H1 (cell line): Measurements from ENCODE around the gene ARPC2. TPM values are rescaled to one million over a fixed set of nuclear protein-coding genes. Genes with fewer than 3 reads are reported as not detected.

Source experiments
- CTCF ChIA-PET: fragments of 300-600 bp; sonication (Branson Sonifier 250); formaldehyde crosslinking; loops from one replicate; lab custom pipeline; 2021; ENCODE audit not compliant: partially characterized antibody; lab: Charles Lee
- POLR2A ChIA-PET: fragments of 300-600 bp; sonication (Branson Sonifier 250); formaldehyde crosslinking; loops from one replicate; lab custom pipeline; 2021; ENCODE audit warnings: inconsistent platforms; ENCODE audit not compliant: partially characterized antibody; lab: Charles Lee
- DNase-seq, 2 experiments: peaks; one replicate each; pipeline versions ENCODE4 v3.0.0 to v3.0.0-alpha.2; 2010 to 2022; ENCODE audit warnings: low spot score in 2 of 2, low read depth in 1 of 2, mixed read lengths in 1 of 2
- FAIRE-seq: peaks from 2 replicates; lab custom pipeline; 2011; peaks lifted over from hg19 to GRCh38; lab: Jason Lieb, UNC
- H2AFZ ChIP-seq: 2 replicates; pipeline ENCODE4 v1.8.1; 2012; ENCODE audit warnings: low read length, inconsistent platforms
- H2AK5ac ChIP-seq: 2 replicates; pipeline ENCODE4 v1.6.1; 2013; ENCODE audit warnings: low read depth, low read length
- H2BK120ac ChIP-seq: replicated peaks from 2 replicates; pipeline ENCODE3; 2013; ENCODE audit warnings: low read depth, low read length, inconsistent platforms
- H2BK12ac ChIP-seq: 2 replicates; pipeline ENCODE4 v1.6.1; 2013; ENCODE audit warnings: low read depth, low read length
- H2BK15ac ChIP-seq: 2 replicates; pipeline ENCODE4 v1.6.1; 2013; ENCODE audit warnings: low read length
- H2BK20ac ChIP-seq: 2 replicates; pipeline ENCODE4 v1.6.1; 2013; ENCODE audit warnings: low read length
- H2BK5ac ChIP-seq: 2 replicates; pipeline ENCODE4 v1.6.1; 2013; ENCODE audit warnings: low read depth, low read length
- H3K14ac ChIP-seq: 2 replicates; pipeline ENCODE4 v1.6.1; 2013; ENCODE audit warnings: inconsistent platforms; ENCODE audit not compliant: insufficient read length
- H3K18ac ChIP-seq: 2 replicates; pipeline ENCODE4 v1.6.1; 2013; ENCODE audit warnings: low read length; ENCODE audit errors: extremely low read depth
- H3K23ac ChIP-seq: 2 replicates; pipeline ENCODE4 v1.6.1; 2013; ENCODE audit warnings: inconsistent platforms; ENCODE audit not compliant: insufficient read length
- H3K23me2 ChIP-seq: 2 replicates; pipeline ENCODE4 v1.6.1; 2013; ENCODE audit warnings: low read depth, low read length
- H3K27ac ChIP-seq: 2 replicates; pipeline ENCODE4 v1.6.1; 2011; ENCODE audit warnings: low read depth, low read length, inconsistent platforms
- H3K27me3 ChIP-seq, 4 experiments: replicated peaks in 1 of 4; 1 replicate in 1 of 4; 2 replicates in 3 of 4; pipeline versions ENCODE4 v1.6.1 to v1.8.1; 2011 to 2013; ENCODE audit warnings: low read length in 3 of 4, mild to moderate bottlenecking in 3 of 4, inconsistent platforms in 2 of 4, mixed read lengths in 2 of 4, moderate library complexity in 1 of 4; ENCODE audit not compliant: control insufficient read depth in 3 of 4, insufficient read depth in 3 of 4; ENCODE audit errors: extremely low read depth in 1 of 4
- H3K36me3 ChIP-seq, 4 experiments: 2 replicates each; pipeline versions ENCODE4 v1.6.1 to v1.8.1; 2011 to 2013; ENCODE audit warnings: mild to moderate bottlenecking in 4 of 4, low read length in 3 of 4, moderate library complexity in 2 of 4, control low read depth in 1 of 4, inconsistent platforms in 1 of 4; ENCODE audit not compliant: insufficient read depth in 4 of 4, control insufficient read depth in 2 of 4
- H3K4ac ChIP-seq: replicated peaks from 2 replicates; pipeline ENCODE3; 2013; ENCODE audit warnings: low read length, low read depth, mixed read lengths, inconsistent platforms; ENCODE audit not compliant: insufficient read length
- H3K4me1 ChIP-seq, 4 experiments: replicated peaks in 1 of 4; 1 replicate in 1 of 4; 2 replicates in 3 of 4; pipeline versions ENCODE4 v1.6.1 to v1.8.1; 2011 to 2013; ENCODE audit warnings: low read length in 3 of 4, inconsistent platforms in 2 of 4, mixed read lengths in 1 of 4; ENCODE audit not compliant: insufficient read depth in 4 of 4, control insufficient read depth in 3 of 4
- H3K4me2 ChIP-seq, 2 experiments: 2 replicates each; pipeline versions ENCODE4 v1.6.1 to v1.8.1; 2011 to 2013; ENCODE audit warnings: low read depth in 2 of 2, low read length in 2 of 2, control low read depth in 1 of 2, inconsistent platforms in 1 of 2, mild to moderate bottlenecking in 1 of 2; ENCODE audit not compliant: insufficient read depth in 1 of 2
- H3K4me3 ChIP-seq, 4 experiments: fragments of 200-600, 300-600 bp in 1 of 4; sonication (generic), shearing (Covaris generic), sonication (Bioruptor Twin) in 1 of 4; 2 replicates each; pipeline versions ENCODE4 v1.5.1 to v1.8.1; 2011 to 2016; ENCODE audit warnings: low read length in 4 of 4, low read depth in 3 of 4, control low read depth in 2 of 4, inconsistent platforms in 2 of 4, mild to moderate bottlenecking in 2 of 4, mixed read lengths in 1 of 4, moderate library complexity in 1 of 4; ENCODE audit not compliant: insufficient read depth in 2 of 4; ENCODE audit errors: extremely low read depth in 1 of 4
- H3K56ac ChIP-seq: replicated peaks from 2 replicates; pipeline ENCODE3; 2013; ENCODE audit warnings: low read depth, mild to moderate bottlenecking, mixed read lengths, low read length, inconsistent platforms; ENCODE audit not compliant: insufficient read length
- H3K79me1 ChIP-seq: 2 replicates; pipeline ENCODE4 v1.6.1; 2013; ENCODE audit warnings: low read depth, low read length, control low read depth
- H3K79me2 ChIP-seq, 2 experiments: 2 replicates each; pipeline versions ENCODE4 v1.6.1 to v1.8.1; 2012 to 2013; ENCODE audit warnings: low read length in 2 of 2, mild to moderate bottlenecking in 2 of 2, inconsistent platforms in 1 of 2; ENCODE audit not compliant: insufficient read depth in 2 of 2, control insufficient read depth in 1 of 2
- H3K9ac ChIP-seq, 4 experiments: replicated peaks in 1 of 4; 1 replicate in 1 of 4; 2 replicates in 3 of 4; pipeline versions ENCODE4 v1.6.1 to v1.8.1; 2011 to 2013; ENCODE audit warnings: low read depth in 3 of 4, low read length in 3 of 4, control low read depth in 2 of 4, mild to moderate bottlenecking in 2 of 4, moderate library complexity in 2 of 4, inconsistent platforms in 1 of 4; ENCODE audit errors: extremely low read depth in 1 of 4
- H3K9me3 ChIP-seq, 2 experiments: 2 replicates each; pipeline versions ENCODE4 v1.6.1 to v1.8.1; 2012 to 2013; ENCODE audit warnings: mild to moderate bottlenecking in 2 of 2, moderate library complexity in 2 of 2, control low read depth in 1 of 2, inconsistent platforms in 1 of 2, low read depth in 1 of 2, low read length in 1 of 2, mixed read lengths in 1 of 2; ENCODE audit not compliant: insufficient read depth in 2 of 2
- H4K20me1 ChIP-seq, 2 experiments: replicated peaks in 1 of 2; 2 replicates each; pipeline versions ENCODE3 to v1.8.1; 2011 to 2013; ENCODE audit warnings: inconsistent platforms in 2 of 2, low read length in 2 of 2, mild to moderate bottlenecking in 1 of 2; ENCODE audit not compliant: insufficient read depth in 2 of 2, control insufficient read depth in 1 of 2
- H4K5ac ChIP-seq: 2 replicates; pipeline ENCODE4 v1.6.1; 2013; ENCODE audit warnings: low read length, low read depth, mixed read lengths, inconsistent platforms; ENCODE audit not compliant: insufficient read length
- H4K8ac ChIP-seq: 2 replicates; pipeline ENCODE4 v1.8.0; 2013; ENCODE audit warnings: mild to moderate bottlenecking, moderate library complexity, low read length, inconsistent platforms; ENCODE audit not compliant: insufficient read depth; ENCODE audit errors: extremely low read depth
- H4K91ac ChIP-seq: replicated peaks from 2 replicates; pipeline ENCODE3; 2013; ENCODE audit warnings: low read length, mixed read lengths, inconsistent platforms; ENCODE audit not compliant: insufficient read length
- CBX8 ChIP-seq: fragments of 300-800, 300-1000 bp; sonication (generic); IDR thresholded peaks from 2 replicates; pipeline ENCODE4 v1.7.1; 2016; ENCODE audit warnings: low read depth, low read length, borderline replicate concordance
- E2F6 ChIP-seq: IDR thresholded peaks from 2 replicates; pipeline ENCODE4 v1.6.1; 2012; ENCODE audit warnings: inconsistent platforms
- EP300 ChIP-seq, 2 experiments: IDR thresholded peaks; 1 replicate in 1 of 2; 2 replicates in 1 of 2; pipeline ENCODE4 v1.6.1; 2011 to 2012; ENCODE audit warnings: low read depth in 2 of 2, low read length in 2 of 2, mild to moderate bottlenecking in 2 of 2, borderline replicate concordance in 1 of 2, inconsistent platforms in 1 of 2, moderate library complexity in 1 of 2
- MAFK ChIP-seq: IDR thresholded peaks from 2 replicates; pipeline ENCODE4 v1.6.1; 2012; ENCODE audit warnings: low read depth, mild to moderate bottlenecking, improper control_type of control experiment, low read length
- MAX ChIP-seq: IDR thresholded peaks from 2 replicates; pipeline ENCODE4 v1.6.1; 2012; ENCODE audit warnings: inconsistent platforms
- PHF8 ChIP-seq: fragments of 200-600 bp; sonication (generic); conservative IDR thresholded peaks from 2 replicates; pipeline ENCODE4 v1.7.1; 2012; ENCODE audit warnings: low read depth, mild to moderate bottlenecking, inconsistent platforms, low read length, moderate library complexity
- POLR2A ChIP-seq, 2 experiments: IDR thresholded peaks; 1 replicate in 1 of 2; 2 replicates in 1 of 2; pipeline ENCODE4 v1.6.1; 2011; ENCODE audit warnings: low read depth in 2 of 2, low read length in 2 of 2, mild to moderate bottlenecking in 2 of 2; ENCODE audit errors: control extremely low read depth in 1 of 2
- POLR2AphosphoS5 ChIP-seq: IDR thresholded peaks from 2 replicates; pipeline ENCODE4 v1.6.1; 2011; ENCODE audit warnings: low read depth, low read length
- SP1 ChIP-seq: IDR thresholded peaks from 2 replicates; pipeline ENCODE4 v1.6.1; 2011; ENCODE audit warnings: low read depth, low read length
- SP2 ChIP-seq: IDR thresholded peaks from 2 replicates; pipeline ENCODE4 v1.6.1; 2012; ENCODE audit warnings: mild to moderate bottlenecking, low read length, inconsistent platforms
- ZNF274 ChIP-seq: IDR thresholded peaks from 2 replicates; pipeline ENCODE4 v1.7.0; 2012; ENCODE audit warnings: low read length, borderline replicate concordance; ENCODE audit errors: extremely low read depth
- WGBS, 2 experiments: shearing (Covaris generic) in 1 of 2; methylation state at CpG; one replicate each; pipeline versions ENCODE4 v1.1.6 to v1.1.7; 2013 to 2015; ENCODE audit warnings: low lambda C conversion rate in 2 of 2, mixed read lengths in 2 of 2, inconsistent platforms in 1 of 2, low coverage in 1 of 2, missing lambda C conversion rate in 1 of 2; ENCODE audit not compliant: insufficient replicate concordance in 2 of 2, insufficient coverage in 1 of 2, insufficient read length in 1 of 2; ENCODE audit errors: extremely low coverage in 1 of 2, missing lambda C conversion rate in 1 of 2; 5-methylcytosine and 5-hydroxymethylcytosine counted together
- polyA plus RNA-seq, 7 experiments: library from polyadenylated mRNA; depleted of rRNA in 3 of 7; stranded (reverse) in 5 of 7; unstranded in 2 of 7; fragments of >200 nt in 5 of 7; fragments of 200-250 nt in 2 of 7; gene quantifications; 1 replicate in 5 of 7; 2 replicates in 1 of 7; 4 replicates in 1 of 7; pipeline versions ENCODE4 v1.2.1 to v1.2.3, GENCODE V29; 2011 to 2013; ENCODE audit warnings: missing spikeins in 2 of 7, mixed read lengths in 2 of 7
- total RNA-seq: library from RNA; stranded (reverse); fragmentation: NEBNext Ultra II Directional; extraction: Animal tissue kit (Norgen Biotek cat#: 25700); gene quantifications from 2 replicates; pipeline ENCODE4 v1.2.1, GENCODE V29; 2021

ARPC2 gene
- total and polyA plus RNA-seq, 2 of the 8 experiments (the other 6 are each of a cell fraction or from before 2014, with no cell fraction given) = 174 to 195 TPM

GRCh38 chr2:218192902-218193430 lies 24.0 kb upstream of the ARPC2 start:
- H3K9ac ChIP-seq = no peak overlapping the region
- no peak overlapping the region for H2AK5ac ChIP-seq
- H3K23me2 ChIP-seq = peaks cover 2% of the 10 kb centered on the region; the same call in 1 of the 2 replicates
- H4K20me1 ChIP-seq = no peaks in the 10 kb centered on the region
- H3K4me2 ChIP-seq = no peak overlapping the region
- H3K4me3 ChIP-seq = no peak overlapping the region
- no peak overlapping the region for H2BK5ac ChIP-seq
- no peaks in the 10 kb centered on the region for H3K9me3 ChIP-seq
- H3K4me1 ChIP-seq = peaks cover 0 to 8% (median 1%) of the 10 kb centered on the region in 4 experiments; a peak in 2 of 7 replicates
- no peaks in the 10 kb centered on the region for H3K79me1 ChIP-seq
- H2BK20ac ChIP-seq = no peak overlapping the region
- H3K18ac ChIP-seq = no peak overlapping the region
- no peak overlapping the region for H3K14ac ChIP-seq
- H2BK15ac ChIP-seq = no peak overlapping the region
- POLR2A ChIA-PET = no interaction called here
- no peak overlapping the region for H2BK12ac ChIP-seq
- no peak overlapping the region for H4K91ac ChIP-seq
- TF ChIP-seq EP300 (IDR thresholded peaks at IDR 0.05; ENCODE audit: borderline replicate concordance in 1 of 2, low read depth in 2 of 2, low read length in 2 of 2) (no peak), CBX8 (no peak), PHF8 (no peak), E2F6 (no peak), ZNF274 (no peak), POLR2A (IDR thresholded peaks at IDR 0.05; ENCODE audit: control extremely low read depth in 1 of 2, low read depth in 2 of 2, low read length in 2 of 2) (no peak), POLR2AphosphoS5 (no peak), SP1 (no peak), MAFK (no peak), MAX (no peak), SP2 (no peak)
- TF ChIP-seq, all 59 proteins: peak for 0
- no peak overlapping the region for H2BK120ac ChIP-seq
- H3K23ac ChIP-seq = no peak overlapping the region
- no peak overlapping the region for H4K8ac ChIP-seq
- H3K36me3 ChIP-seq = no peaks in the 10 kb centered on the region
- H3K27me3 ChIP-seq = no peaks in the 10 kb centered on the region
- CTCF ChIA-PET = no interaction called here
- FAIRE-seq (no peak), DNase-seq (no peak)
- H3K27ac ChIP-seq = no peak overlapping the region
- H3K56ac ChIP-seq = no peak overlapping the region
- no peak overlapping the region for H3K4ac ChIP-seq
- H2AFZ ChIP-seq = no peak overlapping the region
- no peaks in the 10 kb centered on the region for H3K79me2 ChIP-seq
- WGBS, 2 experiments = 98% methylated on average over 3 of the region's 3 CpGs; no CpG with 5 or more reads in 1 of the 2 experiments
- H4K5ac ChIP-seq = no peak overlapping the region
